Lung (tissue), 16 donors: Measurements from ENCODE around the gene HIKESHI. TPM values are rescaled to one million over a fixed set of nuclear protein-coding genes. Genes with fewer than 3 reads are reported as not detected.

Experiments used
- ATAC-seq: fragments of 200-7000 bp; cut with Tn5 transposase; one replicate; pipeline ENCODE4 v1.9.1; 2020; ENCODE audit warnings: moderate number of reproducible peaks; ENCODE audit not compliant: insufficient read depth, low FRiP score
- DNase-seq, 3 donors: peaks; one replicate each; pipeline ENCODE4 v3.0.0-alpha.2; 2013 to 2017
- H3K27ac ChIP-seq, 2 donors: one replicate each; pipeline ENCODE4 v1.5.1; 2013; ENCODE audit warnings: mild to moderate bottlenecking in 2 of 2, moderate library complexity in 2 of 2, control low read depth in 1 of 2, inconsistent platforms in 1 of 2, low read depth in 1 of 2, low read length in 1 of 2
- H3K27me3 ChIP-seq, 3 donors: one replicate each; pipeline ENCODE4 v1.5.1; 2013; ENCODE audit warnings: low read length in 2 of 3; ENCODE audit not compliant: control insufficient read depth in 3 of 3, insufficient read depth in 3 of 3
- H3K36me3 ChIP-seq, 4 donors: one replicate each; pipeline ENCODE4 v1.5.1; 2013; ENCODE audit warnings: low read length in 4 of 4, mild to moderate bottlenecking in 1 of 4, moderate library complexity in 1 of 4; ENCODE audit not compliant: control insufficient read depth in 4 of 4, insufficient read depth in 4 of 4
- H3K4me1 ChIP-seq, 5 donors: one replicate each; pipeline ENCODE4 v1.5.1; 2013; ENCODE audit warnings: low read length in 5 of 5, mild to moderate bottlenecking in 2 of 5, moderate library complexity in 1 of 5; ENCODE audit not compliant: control insufficient read depth in 5 of 5, insufficient read depth in 5 of 5
- H3K4me3 ChIP-seq: one replicate; pipeline ENCODE4 v1.5.1; 2013; ENCODE audit warnings: mild to moderate bottlenecking, control low read depth, moderate library complexity
- H3K9ac ChIP-seq, 2 donors: one replicate each; pipeline ENCODE4 v1.5.1; 2013; ENCODE audit warnings: low read length in 2 of 2, control low read depth in 1 of 2; ENCODE audit not compliant: insufficient read depth in 1 of 2
- H3K9me3 ChIP-seq, 4 donors: one replicate each; pipeline ENCODE4 v1.5.1; 2013; ENCODE audit warnings: low read length in 3 of 4, mild to moderate bottlenecking in 1 of 4, moderate library complexity in 1 of 4; ENCODE audit not compliant: control insufficient read depth in 4 of 4, insufficient read depth in 3 of 4
- CTCF ChIP-seq: IDR thresholded peaks from 2 replicates; pipeline ENCODE4 v1.5.1; 2012; ENCODE audit warnings: mild to moderate bottlenecking; ENCODE audit errors: control extremely low read depth, extremely low read depth
- WGBS, 2 donors: extraction: QIAGEN DNeasy Blood & Tissue Kit; methylation state at CpG; one replicate each; pipeline ENCODE4 v1.1.7; 2013; 5-methylcytosine and 5-hydroxymethylcytosine counted together
- long read RNA-seq, 5 donors: transcript quantifications; one replicate each; lab custom pipeline, GENCODE V29; 2026
- polyA plus RNA-seq, 2 donors: library from polyadenylated mRNA; stranded (reverse); fragments of 200-250 nt; gene quantifications; one replicate each; pipeline ENCODE4 v1.2.1, GENCODE V29; 2013
- total RNA-seq, 2 donors: library from RNA; depleted of rRNA in 1 of 2; stranded (reverse); fragments of >200 nt in 1 of 2; gene quantifications; one replicate each; pipeline ENCODE4 v1.2.1, GENCODE V29; 2014 to 2021
- donor health status: control.
- donor health status: control.
- donor health status: Bipolar disorder and iron deficiency.
- donor health status: healthy.
- donor health status: DM: yes; HTN: yes; CAD: no.

The HIKESHI gene
- 10 to 100 TPM; 27.0 to 29.6 TPM for total RNA-seq
- polyA plus RNA-seq: 10 to 100 TPM; 35.6 to 37.1 TPM
- long read RNA-seq, donor 1, transcript HIKESHI-201 (5 exons, 1,113 nt): major isoform, 40 of 76 reads
- long read RNA-seq, donor 1, partial matches to known transcripts: 30 of 76 reads
- long read RNA-seq, donor 1, other reads (novel, unspliced or antisense): 0 of 76 reads
- long read RNA-seq, donor 2, transcript HIKESHI-201 (5 exons, 1,113 nt): major isoform, 18 of 43 reads
- long read RNA-seq, donor 2, partial matches to known transcripts: 23 of 43 reads
- long read RNA-seq, donor 2, other reads (novel, unspliced or antisense): 0 of 43 reads
- long read RNA-seq, donor 3, transcript HIKESHI-201 (5 exons, 1,113 nt): major isoform, 20 of 45 reads
- long read RNA-seq, donor 3, partial matches to known transcripts: 20 of 45 reads
- long read RNA-seq, donor 3, other reads (novel, unspliced or antisense): 0 of 45 reads
- long read RNA-seq, donor 4, transcript HIKESHI-201 (5 exons, 1,113 nt): major isoform, 15 of 43 reads
- long read RNA-seq, donor 4, partial matches to known transcripts: 24 of 43 reads
- long read RNA-seq, donor 4, other reads (novel, unspliced or antisense): 0 of 43 reads
- long read RNA-seq, donor 5, transcript HIKESHI-201 (5 exons, 1,113 nt): major isoform, 40 of 85 reads
- long read RNA-seq, donor 5, transcript HIKESHI-205 (4 exons, 715 nt): minor isoform, 8 of 85 reads
- long read RNA-seq, donor 5, partial matches to known transcripts: 31 of 85 reads
- long read RNA-seq, donor 5, other reads (novel, unspliced or antisense): 0 of 85 reads

GRCh38 chr11:86302092-86302793 lies at the start of gene HIKESHI:
TSS of gene HIKESHI (plus strand) at chr11:86302240. CDS start at chr11:86302449, 209 bp downstream.
- TF ChIP-seq CTCF: no peak
- peaks cover 0 to 3% (median 0%) of the 10 kb centered on the region in 3 donors for H3K27me3 ChIP-seq
- no peaks in the 10 kb centered on the region for H3K9me3 ChIP-seq
- peaks cover 0 to 3% (median 0%) of the 10 kb centered on the region in 4 donors for H3K36me3 ChIP-seq
- peak within 1 kb of the TSS; percentile 74 for H3K4me3 ChIP-seq
- H3K9ac ChIP-seq: peak within 1 kb of the TSS; percentile 68 to 69
- H3K27ac ChIP-seq: peak within 1 kb of the TSS; percentile 91 to 93
- peak; percentile 98 to 99 (median 99) for DNase-seq
- 1% methylated on average over 30 of the region's 30 CpGs for WGBS, 2 donors
- peaks cover 0 to 15% (median 0%) of the 10 kb centered on the region in 5 donors for H3K4me1 ChIP-seq
- peak; percentile 99 for ATAC-seq

- H3K4me3 ChIP-seq: no peak overlapping the region
- no peaks in the 10 kb centered on the region for H3K4me1 ChIP-seq
- ATAC-seq (no peak), DNase-seq (no peak)
- H3K27me3 ChIP-seq: no peaks in the 10 kb centered on the region
- WGBS, 2 donors: 93 to 95% methylated on average over 1 of the region's 1 CpG
- no peak overlapping the region for H3K27ac ChIP-seq
- H3K9ac ChIP-seq: no peak overlapping the region
- no peak for TF ChIP-seq CTCF
- no peaks in the 10 kb centered on the region for H3K9me3 ChIP-seq
- peaks cover 7 to 14% (median 12%) of the 10 kb centered on the region in 4 donors for H3K36me3 ChIP-seq
Measured at GRCh38 chr11:86255896-86256295, 46.1 kb upstream of the HIKESHI start.

- 74 to 77% methylated on average over 6 of the region's 6 CpGs for WGBS, 2 donors
- Histone ChIP-seq H3K9ac (no peak overlapping the region), H3K4me1 (no peaks in the 10 kb centered on the region), H3K36me3 (peaks cover 10 to 15% (median 13%) of the 10 kb centered on the region in 4 donors), H3K27me3 (no peaks in the 10 kb centered on the region), H3K27ac (no peak overlapping the region), H3K4me3 (no peak overlapping the region), H3K9me3 (no peaks in the 10 kb centered on the region)
- no peak for TF ChIP-seq CTCF
- DNase-seq (no peak), ATAC-seq (no peak)
Measured at GRCh38 chr11:86256608-86257007, 45.4 kb upstream of the HIKESHI start.
